CD4-positive, alpha-beta T cell treated with Interleukin-17A for 1 hour (primary cell): ENCODE data around the gene WDR64.

Experiments used
- DNase-seq: peaks from one replicate; pipeline ENCODE4 v3.0.0-alpha.2; 2020

Gene WDR64

GRCh38 chr1:241652012-241652411 is at the start of gene WDR64:
TSS of gene WDR64 (plus strand) at chr1:241652281. CDS start at chr1:241652485, 204 bp downstream.
- no peak for DNase-seq

DNA sequence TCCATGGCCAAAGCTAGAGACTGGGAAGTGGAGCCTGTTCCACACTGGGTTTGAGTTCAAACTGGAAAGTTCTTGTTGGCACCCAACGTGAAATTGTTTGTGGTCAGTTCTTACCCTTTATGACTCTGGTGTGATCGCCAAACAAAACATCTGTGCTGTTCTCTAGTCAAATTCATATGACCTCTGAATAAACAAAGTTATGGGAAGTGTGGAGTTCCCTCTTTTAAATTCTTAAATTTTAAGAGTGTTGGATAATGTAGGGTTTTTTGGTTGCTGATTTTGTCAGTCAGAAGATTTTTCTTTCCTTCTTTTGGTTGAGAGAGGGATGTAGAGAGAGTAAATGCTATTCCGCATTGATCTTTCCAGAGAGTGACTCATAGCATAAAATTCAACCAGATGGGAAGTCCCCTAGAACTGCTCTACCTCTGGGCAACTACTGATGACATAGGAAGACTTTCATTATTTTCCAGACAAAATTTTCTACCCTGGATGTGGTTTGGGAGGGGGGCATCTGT is 48.3 kb upstream of the WDR64 start:
- no peak for DNase-seq

DNA sequence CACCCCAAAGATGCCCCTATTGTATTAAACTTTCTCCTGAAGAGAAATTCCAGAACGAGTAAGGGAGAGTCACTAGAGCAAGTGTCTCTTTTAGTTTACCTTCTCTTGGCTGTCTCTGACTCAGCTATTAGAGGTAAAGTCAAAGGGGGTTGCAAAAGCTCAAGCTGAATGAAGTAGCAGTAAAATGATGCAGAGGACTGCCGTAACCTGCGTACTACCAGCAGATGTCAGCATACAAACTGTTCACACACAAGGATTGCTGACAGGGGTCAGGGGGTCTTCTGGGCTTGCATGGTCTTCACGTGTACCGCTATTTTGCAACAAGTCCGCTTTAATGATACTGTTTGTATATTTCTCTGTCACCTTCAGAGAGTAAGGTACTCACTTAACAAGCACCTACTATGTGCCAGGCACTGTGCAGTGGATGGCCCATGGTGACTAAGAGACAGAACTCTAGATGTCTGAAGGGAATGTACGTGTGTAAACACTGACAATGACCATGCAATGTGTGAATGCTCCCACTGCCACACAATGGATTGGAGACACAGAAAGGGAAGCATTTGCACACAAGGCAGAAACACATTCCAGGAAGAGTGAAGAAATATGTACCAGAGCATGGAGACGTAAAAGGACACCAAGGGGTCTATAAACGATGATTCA is 46.8 kb upstream of the WDR64 start:
- DNase-seq, result no peak

DNA sequence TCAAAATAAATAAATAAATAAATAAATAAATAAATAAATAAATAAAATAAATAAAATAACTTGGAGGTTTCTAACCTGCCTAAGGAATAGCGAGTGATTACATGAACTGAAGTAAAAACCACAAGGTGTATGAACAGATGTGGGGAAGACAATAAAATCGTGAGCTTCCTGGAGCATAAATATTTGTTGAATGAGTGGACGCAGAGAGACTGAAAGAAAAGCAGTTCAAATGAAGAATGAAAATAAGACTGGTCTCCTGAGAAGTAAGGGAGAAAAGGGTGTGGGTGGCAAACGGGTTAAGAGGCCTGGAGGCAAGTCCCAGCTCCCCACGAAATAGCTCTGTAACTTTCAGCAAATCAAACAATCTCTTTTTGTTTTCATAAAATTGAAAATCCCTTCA is 45.5 kb upstream of the WDR64 start:
- no peak for DNase-seq

- DNase-seq, result no peak
These were observed 44.6 kb upstream of the WDR64 start for GRCh38 chr1:241607497-241607896.

DNA sequence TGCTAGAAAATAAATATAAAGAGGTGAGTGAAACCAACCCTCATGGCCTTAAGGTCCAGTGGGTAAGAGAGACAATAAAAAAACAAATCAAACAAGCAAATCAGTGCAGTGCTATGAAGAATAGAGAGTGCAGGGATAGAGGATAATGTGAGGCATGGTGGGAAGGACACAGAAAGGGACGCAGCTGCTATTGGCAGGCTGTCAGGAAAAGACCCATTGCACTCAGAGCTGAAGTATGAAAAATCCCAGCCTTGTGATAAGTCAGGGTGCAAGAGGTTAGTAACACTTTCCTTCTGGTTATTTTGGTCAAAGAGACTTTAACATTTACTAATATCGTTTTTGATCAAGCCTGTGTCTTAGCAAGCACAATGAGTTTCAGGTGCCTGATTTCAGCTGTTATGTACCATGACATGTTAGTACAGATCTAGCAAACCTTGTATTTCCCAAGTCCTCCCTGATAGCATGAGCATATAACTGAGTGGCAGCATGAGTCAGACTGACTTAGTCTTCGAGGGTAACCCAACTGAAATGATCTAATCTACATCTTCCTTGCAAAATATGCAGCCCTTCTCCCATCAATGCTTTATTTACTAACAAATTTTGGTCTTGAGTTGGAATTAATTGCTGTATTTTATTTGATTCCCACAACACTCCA is 43.6 kb upstream of the WDR64 start:
- DNase-seq, result no peak

GRCh38 chr1:241610056-241610815 is 41.8 kb upstream of the WDR64 start:
- no peak for DNase-seq

DNA sequence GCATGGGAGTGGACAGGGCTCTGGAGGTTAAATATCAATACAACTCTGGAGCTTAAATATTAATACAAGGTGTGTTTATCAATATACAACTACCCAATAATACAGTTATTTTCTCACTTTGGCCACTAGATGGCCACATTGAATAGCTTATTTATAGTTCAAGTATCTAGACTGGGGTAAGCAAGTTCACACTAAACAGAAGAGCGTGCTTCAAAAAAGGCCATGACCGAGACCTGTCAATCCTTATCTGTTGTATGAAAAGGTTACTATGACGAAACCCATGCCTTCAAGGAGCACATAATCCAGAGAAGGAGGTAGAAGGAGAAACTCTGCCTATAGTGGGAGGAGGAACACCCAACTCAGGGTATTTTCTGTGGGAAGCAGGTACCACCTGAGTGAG is 41.0 kb upstream of the WDR64 start:
- DNase-seq, result peak; percentile 74

DNA sequence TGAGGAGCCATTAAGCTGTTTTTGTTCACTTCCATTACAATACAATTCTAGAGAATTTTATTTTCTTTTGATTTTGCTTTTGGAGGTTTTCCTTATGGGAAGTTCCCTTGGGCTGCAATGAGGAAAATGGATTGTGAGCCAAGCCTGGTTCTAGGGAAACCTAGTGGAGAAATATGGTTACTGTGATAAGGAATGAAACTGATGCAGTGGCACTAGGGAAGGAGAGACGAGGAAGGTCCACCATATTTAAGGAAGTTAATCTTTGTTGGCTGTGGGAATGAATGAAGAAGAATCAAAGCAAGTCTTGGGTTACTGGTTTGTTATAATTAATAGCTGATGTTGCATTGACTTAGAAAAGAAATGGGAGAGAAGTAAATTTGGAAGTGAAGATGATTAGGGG is 40.3 kb upstream of the WDR64 start:
- no peak for DNase-seq

DNA sequence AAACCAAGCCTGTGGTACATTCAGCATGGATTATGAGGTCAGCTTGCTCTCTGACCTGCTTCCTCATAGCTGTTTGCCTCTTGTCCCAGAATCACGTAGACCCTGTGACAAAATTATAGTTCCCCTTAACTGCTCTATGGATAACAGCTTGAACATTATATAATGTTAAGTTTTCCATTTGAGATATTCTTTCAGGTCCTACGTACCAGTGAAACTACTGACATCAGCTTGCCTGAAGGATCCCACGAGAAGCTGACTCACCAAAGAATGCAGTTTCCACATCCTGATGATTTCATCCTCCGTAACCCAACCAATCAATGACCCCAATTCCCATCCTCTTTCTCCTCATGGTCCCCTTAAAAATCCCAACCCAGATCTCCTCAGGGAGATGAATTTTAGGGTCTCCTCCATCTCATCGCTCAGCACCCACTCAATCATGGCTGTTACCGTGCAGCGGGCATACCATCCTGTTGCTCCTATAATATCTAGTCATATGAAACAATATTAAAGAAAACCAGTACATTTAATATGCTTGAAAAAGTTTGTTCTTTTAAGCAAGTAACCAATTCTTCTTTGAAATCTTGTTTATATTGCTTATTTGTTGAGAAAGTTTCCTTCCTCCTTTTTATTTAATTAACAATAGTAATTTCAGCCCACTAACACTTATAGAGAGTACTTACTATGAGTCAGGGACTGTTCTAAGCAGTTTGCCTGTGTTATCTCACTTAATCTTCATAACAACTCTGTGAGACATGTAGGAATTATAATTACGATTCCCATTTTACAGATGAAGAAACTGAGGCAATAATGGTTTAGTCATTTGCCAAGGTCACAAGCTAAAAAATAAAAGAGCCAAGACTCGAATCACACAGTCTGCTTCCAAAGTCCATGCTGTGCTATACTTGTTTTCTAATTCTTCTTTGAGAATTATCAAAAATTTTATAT is 39.3 kb upstream of the WDR64 start:
- DNase-seq, result no peak

DNA sequence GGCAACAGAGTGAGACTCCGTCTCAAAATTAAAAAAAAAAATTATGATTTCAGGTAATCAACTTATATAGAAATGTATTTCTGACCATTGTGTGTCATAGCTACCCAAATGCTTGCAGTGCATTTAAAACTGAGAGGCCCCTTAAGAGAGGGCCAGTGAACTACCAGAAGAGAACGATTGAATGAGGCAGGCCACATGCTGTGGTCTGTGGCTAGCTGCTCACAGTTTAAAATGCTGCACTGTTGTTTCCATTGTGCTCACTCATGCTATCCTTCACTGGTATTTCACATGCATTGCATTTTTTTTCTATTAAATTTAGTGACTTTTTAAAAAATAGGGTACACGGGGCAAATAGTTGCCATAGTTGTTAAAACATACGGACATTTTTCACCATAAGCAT is 37.9 kb upstream of the WDR64 start:
- no peak for DNase-seq

DNA sequence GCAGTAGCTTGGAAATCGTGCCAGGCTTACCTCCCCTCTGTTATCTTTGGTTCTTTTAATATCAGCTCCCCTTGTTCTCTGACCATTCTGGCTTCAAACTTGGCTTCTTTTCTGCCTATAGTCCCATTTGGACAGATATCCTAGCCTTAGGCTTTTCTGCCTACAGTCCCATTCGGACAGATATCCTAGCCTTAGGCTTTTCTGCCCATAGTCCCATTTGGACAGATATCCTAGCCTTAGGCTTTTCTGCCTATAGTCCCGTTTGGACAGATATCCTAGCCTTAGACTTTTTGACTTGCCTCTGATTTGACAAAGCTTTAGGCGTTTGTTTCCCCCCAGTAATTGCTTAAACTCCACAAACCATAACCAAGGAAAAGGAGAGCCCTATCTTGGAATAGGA is 37.5 kb upstream of the WDR64 start:
- no peak for DNase-seq

- DNase-seq, result no peak
These were observed 36.8 kb upstream of the WDR64 start for GRCh38 chr1:241615043-241615974.

- no peak for DNase-seq
These were observed 34.7 kb upstream of the WDR64 start for GRCh38 chr1:241617426-241617825.

- DNase-seq, result no peak
These were observed 29.4 kb upstream of the WDR64 start for GRCh38 chr1:241622669-241623068.

DNA sequence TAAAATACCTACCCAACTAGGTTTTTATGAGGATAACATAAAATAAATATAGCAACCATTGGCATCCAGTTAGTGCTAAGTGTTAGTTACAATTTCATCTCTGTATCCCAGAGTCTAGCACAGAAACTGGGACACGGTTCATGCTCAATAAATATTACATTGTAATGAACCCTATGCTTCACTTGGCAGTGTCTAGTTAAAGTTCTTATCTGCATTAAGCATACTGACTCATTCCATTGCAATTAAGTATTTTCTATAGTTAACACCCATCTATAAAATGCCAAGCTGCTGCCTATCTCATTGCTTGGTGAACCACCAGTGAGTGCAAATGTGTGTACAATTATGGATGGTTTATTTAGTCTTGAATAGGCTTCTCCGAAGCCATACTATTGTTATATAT is 27.1 kb upstream of the WDR64 start:
- no peak for DNase-seq

- peak; percentile 74 for DNase-seq
These were observed 24.4 kb upstream of the WDR64 start for GRCh38 chr1:241627453-241628259.

GRCh38 chr1:241630005-241630404 is 22.1 kb upstream of the WDR64 start:
- no peak for DNase-seq

- DNase-seq, result no peak
These were observed 21.6 kb upstream of the WDR64 start for GRCh38 chr1:241630476-241630875.

DNA sequence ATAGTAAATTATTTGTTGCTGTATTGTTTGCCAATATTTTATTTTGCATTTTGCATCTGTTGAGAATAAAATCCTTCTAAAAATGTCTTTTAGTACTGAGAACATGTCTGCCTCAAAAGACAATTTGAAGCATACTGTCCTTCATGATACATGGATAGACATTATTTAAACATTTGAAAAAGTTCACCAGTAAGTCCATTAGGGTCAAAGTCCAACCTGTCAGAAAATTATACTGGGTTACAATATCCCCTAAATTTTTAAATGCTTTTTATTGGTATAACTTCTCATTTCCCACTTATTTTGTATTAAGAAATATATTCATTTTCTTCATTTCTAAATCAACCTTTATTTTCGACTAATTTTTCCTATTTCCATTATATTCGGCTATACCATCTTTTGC is 21.2 kb upstream of the WDR64 start:
- DNase-seq, result no peak

- no peak for DNase-seq
These were observed 20.4 kb upstream of the WDR64 start for GRCh38 chr1:241631674-241632073.
